CD4-positive, alpha-beta T cell (primary cell): Measurements from ENCODE around the gene CYBA. TPM values are rescaled to one million over a fixed set of nuclear protein-coding genes. Genes with fewer than 3 reads are reported as not detected.

ENCODE experiments used
- ATAC-seq: fragments of 200-7000 bp; cut with Tn5 transposase; one replicate; pipeline ENCODE4 v1.10.0; 2022; ENCODE audit warnings: mild to moderate bottlenecking; ENCODE audit not compliant: poor library complexity
- CTCF ChIA-PET: fragments of 350-600 bp; sonication (Branson Sonifier 250); formaldehyde crosslinking; loops from one replicate; lab custom pipeline; 2021; ENCODE audit warnings: antibody characterized with exemption, inconsistent platforms; lab: Charles Lee
- POLR2A ChIA-PET: fragments of 350-600 bp; sonication (Branson Sonifier 250); formaldehyde crosslinking; loops from one replicate; lab custom pipeline; 2021; ENCODE audit warnings: antibody characterized with exemption, inconsistent platforms; lab: Charles Lee
- DNase-seq, 14 experiments: peaks; one replicate each; pipeline ENCODE4 v3.0.0-alpha.2; 2013 to 2020; ENCODE audit warnings: mixed read lengths in 2 of 14
- H3K27ac ChIP-seq, 2 donors: one replicate each; pipeline versions ENCODE4 v1.5.1 to v1.7.0; 2013; ENCODE audit warnings: low read length in 2 of 2, low read depth in 1 of 2, mild to moderate bottlenecking in 1 of 2
- H3K27me3 ChIP-seq, 2 experiments: 1 replicate in 1 of 2; 2 replicates in 1 of 2; pipeline versions ENCODE4 v1.6.1 to v1.7.0; 2013; ENCODE audit warnings: low read length in 2 of 2, control low read depth in 1 of 2, mild to moderate bottlenecking in 1 of 2, moderate library complexity in 1 of 2; ENCODE audit not compliant: insufficient read depth in 2 of 2, control insufficient read depth in 1 of 2
- H3K36me3 ChIP-seq: one replicate; pipeline ENCODE4 v1.6.1; 2013; ENCODE audit warnings: low read length, control low read depth; ENCODE audit not compliant: insufficient read depth
- H3K4me1 ChIP-seq: one replicate; pipeline ENCODE4 v1.6.1; 2013; ENCODE audit warnings: low read length, control low read depth; ENCODE audit not compliant: insufficient read depth
- H3K4me3 ChIP-seq: one replicate; pipeline ENCODE4 v1.5.1; 2013; ENCODE audit warnings: mild to moderate bottlenecking, low read length, moderate library complexity
- H3K9me3 ChIP-seq, 2 experiments: 1 replicate in 1 of 2; 2 replicates in 1 of 2; pipeline versions ENCODE4 v1.6.1 to v1.7.0; 2013; ENCODE audit warnings: low read length in 2 of 2, mild to moderate bottlenecking in 2 of 2, control low read depth in 1 of 2, moderate library complexity in 1 of 2; ENCODE audit not compliant: control insufficient read depth in 1 of 2, insufficient read depth in 1 of 2
- H3K27ac Mint-ChIP-seq: one replicate; pipeline ENCODE4 v1.8.0; 2020; ENCODE audit warnings: mixed read lengths
- H3K27me3 Mint-ChIP-seq: one replicate; pipeline ENCODE4 v1.8.0; 2021; ENCODE audit warnings: mixed read lengths
- H3K36me3 Mint-ChIP-seq: one replicate; pipeline ENCODE4 v1.8.0; 2021; ENCODE audit warnings: low read depth, mixed read lengths
- H3K4me1 Mint-ChIP-seq: one replicate; pipeline ENCODE4 v1.8.0; 2021; ENCODE audit warnings: low read depth, mixed read lengths
- H3K4me3 Mint-ChIP-seq: one replicate; pipeline ENCODE4 v1.8.0; 2020; ENCODE audit warnings: mild to moderate bottlenecking, mixed read lengths
- H3K9me3 Mint-ChIP-seq: one replicate; pipeline ENCODE4 v1.8.0; 2020; ENCODE audit warnings: mixed read lengths
- CTCF ChIP-seq: fragments of 200-600 bp; IDR thresholded peaks from one replicate; pipeline ENCODE4 v1.8.0; 2022; ENCODE audit warnings: antibody characterized with exemption, mild to moderate bottlenecking
- intact Hi-C, 2 experiments: fragments of 100-400 bp; cut with DNase I in 1 of 2; cut with micrococcal nuclease in 1 of 2; formaldehyde crosslinking; loops; one replicate each; pipeline versions ENCODE4 v1.15.1 to v1.9.0; 2023 to 2025; cut with DNase I, micrococcal nuclease
- total RNA-seq, 174 experiments: library from RNA in 2 of 174; stranded (reverse) in 2 of 174; gene quantifications; one replicate each; pipeline ENCODE4 v1.2.3 and lab custom pipeline; 2021 to 2026

Gene CYBA
- total RNA-seq, 2 experiments from 2014 or later: 292 to 294 TPM

- DNase-seq (no peak), ATAC-seq (no peak)
- H3K4me1 Mint-ChIP-seq: peaks cover 53% of the 10 kb centered on the region
- Histone ChIP-seq H3K4me1 (peaks cover 98% of the 10 kb centered on the region), H3K27ac (peak overlapping the region; percentile 22 to 53), H3K36me3 (peaks cover 47% of the 10 kb centered on the region), H3K27me3 (no peaks in the 10 kb centered on the region), H3K9me3 (no peaks in the 10 kb centered on the region), H3K4me3 (no peak overlapping the region)
- TF ChIP-seq CTCF: no peak
- POLR2A ChIA-PET: interaction anchor here (2.3 to 3.7 kb wide), 2 partner anchors 8 to 10 kb away, joined by 7 to 37 read pairs; no protein-coding TSS in a partner anchor
- no peaks in the 10 kb centered on the region for H3K9me3 Mint-ChIP-seq
- CTCF ChIA-PET: interaction anchor here (1.5 kb wide), 1 partner anchor 9 kb away, joined by 5 read pairs; no protein-coding TSS in a partner anchor
- intact Hi-C loops: no loop called here
- peak overlapping the region; percentile 87 for H3K27ac Mint-ChIP-seq
- H3K36me3 Mint-ChIP-seq: peaks cover 23% of the 10 kb centered on the region
- peak overlapping the region; percentile 25 for H3K4me3 Mint-ChIP-seq
- no peaks in the 10 kb centered on the region for H3K27me3 Mint-ChIP-seq
These were observed 43.6 kb upstream of the CYBA start for GRCh38 chr16:88694221-88695087.

GRCh38 chr16:88693420-88694177, 42.7 kb upstream of the CYBA start:
- H3K4me1 Mint-ChIP-seq: peaks cover 61% of the 10 kb centered on the region
- H3K36me3 Mint-ChIP-seq: peaks cover 22% of the 10 kb centered on the region
- no peaks in the 10 kb centered on the region for H3K9me3 Mint-ChIP-seq
- TF ChIP-seq CTCF: no peak
- Histone ChIP-seq H3K27me3 (no peaks in the 10 kb centered on the region), H3K9me3 (no peaks in the 10 kb centered on the region), H3K4me3 (no peak overlapping the region), H3K27ac (peak overlapping the region; percentile 53 to 64), H3K4me1 (peaks cover 92% of the 10 kb centered on the region), H3K36me3 (peaks cover 39% of the 10 kb centered on the region)
- ATAC-seq (no peak), DNase-seq (peak in 2 of 14 experiments; percentile 22 to 27)
- H3K27me3 Mint-ChIP-seq: no peaks in the 10 kb centered on the region
- H3K27ac Mint-ChIP-seq: peak overlapping the region; percentile 87
- intact Hi-C loops: no loop called here
- ChIA-PET POLR2A (interaction anchor here (3.7 kb wide), 1 partner anchor 9 kb away, joined by 37 read pairs; no protein-coding TSS in a partner anchor), CTCF (interaction anchor here (1.5 kb wide), 1 partner anchor 8 kb away, joined by 5 read pairs; no protein-coding TSS in a partner anchor)
- H3K4me3 Mint-ChIP-seq: no peak overlapping the region

DNA sequence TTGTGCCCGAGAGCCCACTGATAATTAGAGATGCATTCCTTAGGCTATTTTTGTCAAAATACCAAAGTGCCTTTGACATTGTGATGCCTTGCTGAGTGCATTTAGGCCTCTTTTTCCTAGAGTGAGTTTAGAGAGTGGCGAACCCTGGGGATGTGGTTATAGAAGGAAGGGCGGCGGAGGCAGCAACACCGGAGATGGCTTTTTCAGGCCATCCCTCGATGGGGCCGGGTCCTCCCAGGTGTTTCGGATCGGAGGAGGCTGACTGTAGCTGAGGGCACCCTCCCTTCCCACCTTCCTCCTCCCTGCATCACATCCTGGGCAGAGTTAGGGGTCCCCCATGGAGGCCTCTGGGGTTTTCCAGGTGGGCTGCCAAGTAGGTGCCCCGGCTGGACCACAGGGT, 42.0 kb upstream of the CYBA start:
- H3K27ac Mint-ChIP-seq: peak overlapping the region; percentile 87
- Histone ChIP-seq H3K9me3 (no peaks in the 10 kb centered on the region), H3K27me3 (no peaks in the 10 kb centered on the region), H3K36me3 (peaks cover 31% of the 10 kb centered on the region), H3K27ac (peak overlapping the region; percentile 37 to 64), H3K4me3 (peak overlapping the region; percentile 21), H3K4me1 (peaks cover 91% of the 10 kb centered on the region)
- peaks cover 15% of the 10 kb centered on the region for H3K36me3 Mint-ChIP-seq
- TF ChIP-seq CTCF: no peak
- ATAC-seq (peak; percentile 61), DNase-seq (peak in 5 of 14 experiments; percentile 32 to 65 (median 40))
- peak overlapping the region; percentile 50 for H3K4me3 Mint-ChIP-seq
- H3K27me3 Mint-ChIP-seq: no peaks in the 10 kb centered on the region
- POLR2A ChIA-PET: interaction anchor here (1.2 to 3.7 kb wide), 4 partner anchors 10 to 89 kb away, joined by 3 to 37 read pairs (median 5); partner anchors contain the start of genes CTU2 and RNF166
- intact Hi-C loops: no loop called here
- peaks cover 55% of the 10 kb centered on the region for H3K4me1 Mint-ChIP-seq
- H3K9me3 Mint-ChIP-seq: no peaks in the 10 kb centered on the region
- CTCF ChIA-PET: no interaction called here
